Loucy (cell line): ENCODE data around the gene DNASE1.
"Not testable (repeated sequence)": the region's sequence is repeated elsewhere in the genome, so short reads cannot be mapped to it uniquely, and the experiment has no call there.

ENCODE experiments used
- H2AFZ ChIP-seq: fragments of 200-600 bp; sonication (generic); 2 replicates; pipeline ENCODE4 v1.6.0; 2016; ENCODE audit warnings: antibody characterized with exemption, mild to moderate bottlenecking, low read length, moderate library complexity
- H3F3A ChIP-seq: fragments of 200-600 bp; 2 replicates; pipeline ENCODE4 v1.6.0; 2016; ENCODE audit warnings: antibody characterized with exemption, low read depth, mild to moderate bottlenecking
- H3K27me3 ChIP-seq: fragments of 200-600 bp; sonication (generic); 2 replicates; pipeline ENCODE4 v1.6.1; 2014; ENCODE audit warnings: low read length, mild to moderate bottlenecking; ENCODE audit not compliant: insufficient read depth, poor library complexity, severe bottlenecking
- H3K36me3 ChIP-seq: fragments of 200-600 bp; sonication (generic); 2 replicates; pipeline ENCODE4 v1.6.1; 2016; ENCODE audit warnings: low read length; ENCODE audit not compliant: insufficient read depth
- H3K4me1 ChIP-seq: fragments of 200-600 bp; sonication (generic); 2 replicates; pipeline ENCODE4 v1.5.1; 2014; ENCODE audit warnings: low read length, mild to moderate bottlenecking; ENCODE audit not compliant: insufficient read depth, poor library complexity, severe bottlenecking
- H3K4me2 ChIP-seq: fragments of 200-600 bp; sonication (generic); 2 replicates; pipeline ENCODE4 v1.6.0; 2014; ENCODE audit warnings: antibody characterized with exemption, low read length, low read depth, mild to moderate bottlenecking; ENCODE audit not compliant: poor library complexity, severe bottlenecking
- H3K4me3 ChIP-seq: fragments of 200-600 bp; sonication (generic); 2 replicates; pipeline ENCODE4 v1.5.1; 2014; ENCODE audit warnings: low read length, mild to moderate bottlenecking, mixed read lengths; ENCODE audit not compliant: poor library complexity, severe bottlenecking
- H3K79me2 ChIP-seq: fragments of 200-600 bp; sonication (generic); 2 replicates; pipeline ENCODE4 v1.6.1; 2014; ENCODE audit warnings: low read length; ENCODE audit not compliant: insufficient read depth
- H3K9ac ChIP-seq: fragments of 200-600 bp; sonication (generic); 2 replicates; pipeline ENCODE4 v1.6.0; 2014; ENCODE audit warnings: mild to moderate bottlenecking, low read depth, low read length, moderate library complexity; ENCODE audit not compliant: poor library complexity, severe bottlenecking
- H3K9me2 ChIP-seq: fragments of 200-600 bp; sonication (generic); replicated peaks from 2 replicates; pipeline ENCODE4 v1.6.1; 2016; ENCODE audit warnings: low read depth, low read length, mixed read lengths
- H3K9me3 ChIP-seq: fragments of 200-600 bp; sonication (generic); 2 replicates; pipeline ENCODE4 v1.6.1; 2014; ENCODE audit warnings: mild to moderate bottlenecking, antibody characterized with exemption, low read length, low read depth; ENCODE audit not compliant: insufficient read depth
- H4K20me1 ChIP-seq: fragments of 200-600 bp; sonication (generic); 2 replicates; pipeline ENCODE4 v1.6.0; 2014; ENCODE audit warnings: antibody characterized with exemption, low read length, mild to moderate bottlenecking; ENCODE audit not compliant: insufficient read depth, poor library complexity, severe bottlenecking
- EZH2phosphoT487 ChIP-seq: fragments of 200-600 bp; IDR thresholded peaks from 2 replicates; pipeline ENCODE4 v1.6.1; 2018; ENCODE audit warnings: antibody characterized with exemption, mild to moderate bottlenecking, moderate library complexity, borderline replicate concordance
- TF ChIP-seq, protein P1 (sequence below): fragments of 200-600 bp; sonication (generic); conservative IDR thresholded peaks from 2 replicates; pipeline ENCODE4 v1.5.1; 2014; ENCODE audit warnings: mild to moderate bottlenecking, antibody characterized with exemption, low read length

DNASE1 gene

GRCh38 chr16:3607634-3608033 lies 46.9 kb upstream of the DNASE1 start:
- H4K20me1 ChIP-seq = no peaks in the 10 kb centered on the region
- no peak for TF ChIP-seq EZH2phosphoT487
- TF ChIP-seq, protein P1, sequence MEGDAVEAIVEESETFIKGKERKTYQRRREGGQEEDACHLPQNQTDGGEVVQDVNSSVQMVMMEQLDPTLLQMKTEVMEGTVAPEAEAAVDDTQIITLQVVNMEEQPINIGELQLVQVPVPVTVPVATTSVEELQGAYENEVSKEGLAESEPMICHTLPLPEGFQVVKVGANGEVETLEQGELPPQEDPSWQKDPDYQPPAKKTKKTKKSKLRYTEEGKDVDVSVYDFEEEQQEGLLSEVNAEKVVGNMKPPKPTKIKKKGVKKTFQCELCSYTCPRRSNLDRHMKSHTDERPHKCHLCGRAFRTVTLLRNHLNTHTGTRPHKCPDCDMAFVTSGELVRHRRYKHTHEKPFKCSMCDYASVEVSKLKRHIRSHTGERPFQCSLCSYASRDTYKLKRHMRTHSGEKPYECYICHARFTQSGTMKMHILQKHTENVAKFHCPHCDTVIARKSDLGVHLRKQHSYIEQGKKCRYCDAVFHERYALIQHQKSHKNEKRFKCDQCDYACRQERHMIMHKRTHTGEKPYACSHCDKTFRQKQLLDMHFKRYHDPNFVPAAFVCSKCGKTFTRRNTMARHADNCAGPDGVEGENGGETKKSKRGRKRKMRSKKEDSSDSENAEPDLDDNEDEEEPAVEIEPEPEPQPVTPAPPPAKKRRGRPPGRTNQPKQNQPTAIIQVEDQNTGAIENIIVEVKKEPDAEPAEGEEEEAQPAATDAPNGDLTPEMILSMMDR = no peak
- no peaks in the 10 kb centered on the region for H3K9me3 ChIP-seq
- H2AFZ ChIP-seq = no peak overlapping the region
- H3K36me3 ChIP-seq = no peaks in the 10 kb centered on the region
- peak overlapping the region; percentile 25 for H3K4me3 ChIP-seq
- H3K79me2 ChIP-seq = peaks cover 20% of the 10 kb centered on the region
- H3K27me3 ChIP-seq = no peaks in the 10 kb centered on the region
- peaks cover 15% of the 10 kb centered on the region for H3K4me1 ChIP-seq
- H3K9ac ChIP-seq = no peak overlapping the region
- H3K4me2 ChIP-seq = peak overlapping the region; percentile 27
- peaks cover 2% of the 10 kb centered on the region; the same call in 1 of the 2 replicates for H3F3A ChIP-seq
- H3K9me2 ChIP-seq = no peaks in the 10 kb centered on the region

- H3K9ac ChIP-seq = no peak overlapping the region
- H4K20me1 ChIP-seq = no peaks in the 10 kb centered on the region
- no peaks in the 10 kb centered on the region for H3K9me3 ChIP-seq
- TF ChIP-seq, protein P1 = no peak
- no peak for TF ChIP-seq EZH2phosphoT487
- no peaks in the 10 kb centered on the region for H3K27me3 ChIP-seq
- no peaks in the 10 kb centered on the region for H3K36me3 ChIP-seq
- H3K4me3 ChIP-seq = no peak overlapping the region
- no peak overlapping the region for H2AFZ ChIP-seq
- peaks cover 19% of the 10 kb centered on the region for H3K4me1 ChIP-seq
- peaks cover 25% of the 10 kb centered on the region for H3K79me2 ChIP-seq
- peak overlapping the region; percentile 27 for H3K4me2 ChIP-seq
- no peaks in the 10 kb centered on the region for H3K9me2 ChIP-seq
- H3F3A ChIP-seq = peaks cover 2% of the 10 kb centered on the region; the same call in 1 of the 2 replicates
These were observed 46.4 kb upstream of the DNASE1 start for GRCh38 chr16:3608069-3608468.

- H3K9ac ChIP-seq, H3F3A ChIP-seq, H3K9me2 ChIP-seq, H3K36me3 ChIP-seq, H3K4me3 ChIP-seq, H3K4me2 ChIP-seq, H3K27me3 ChIP-seq, H4K20me1 ChIP-seq, H3K9me3 ChIP-seq, H2AFZ ChIP-seq: not testable (repeated sequence)
- Histone ChIP-seq H3K79me2 (peaks cover 33% of the 10 kb centered on the region), H3K4me1 (peaks cover 23% of the 10 kb centered on the region)
These were observed 45.5 kb upstream of the DNASE1 start for GRCh38 chr16:3608976-3609375.

GRCh38 chr16:3609895-3610697 lies 44.4 kb upstream of the DNASE1 start:
- Histone ChIP-seq H3K9me2 (no peaks in the 10 kb centered on the region), H3K9me3 (no peaks in the 10 kb centered on the region), H3K36me3 (no peaks in the 10 kb centered on the region), H3K79me2 (peaks cover 44% of the 10 kb centered on the region), H3F3A (peaks cover 2% of the 10 kb centered on the region; the same call in 1 of the 2 replicates), H4K20me1 (no peaks in the 10 kb centered on the region), H2AFZ (no peak overlapping the region), H3K4me1 (peaks cover 26% of the 10 kb centered on the region), H3K27me3 (no peaks in the 10 kb centered on the region), H3K4me3 (peak overlapping the region; percentile 98), H3K9ac (peak overlapping the region; percentile 89), H3K4me2 (peak overlapping the region; percentile 90)
- TF ChIP-seq, protein P1 = no peak
- no peak for TF ChIP-seq EZH2phosphoT487
